ENCODE measurements around the gene RGS19. TPM values are rescaled to one million over a fixed set of nuclear protein-coding genes. Genes with fewer than 3 reads are reported as not detected.

RGS19 gene
- total RNA-seq, 1 experiment from 2014 or later = 17.2 TPM

GRCh38 chr20:64102647-64103354, 23.5 kb upstream of the RGS19 start:
- H3K36me3 Mint-ChIP-seq (ENCODE audit: insufficient read depth, unreplicated experiment) = peaks cover 5% of the 10 kb centered on the region
- intact Hi-C loops (cut with micrococcal nuclease; ENCODE audit: unreplicated experiment) = loop anchor here (2.0 kb wide), 1 partner anchor 62 kb away; the partner anchor contains the start of gene MYT1

GRCh38 chr20:64101731-64102621, 22.7 kb upstream of the RGS19 start:
- peak; percentile 80 for DNase-seq
- H3K4me3 Mint-ChIP-seq (ENCODE audit: low read depth, unreplicated experiment) = peak overlapping the region; percentile 15

More at GRCh38 chr20:64102647-64103354, 23.5 kb upstream of the RGS19 start:
- no peaks in the 10 kb centered on the region for H3K9me3 Mint-ChIP-seq (ENCODE audit: low read depth, unreplicated experiment)
- no peaks in the 10 kb centered on the region for H3K4me1 Mint-ChIP-seq (ENCODE audit: low read depth, unreplicated experiment)
- H3K27ac Mint-ChIP-seq (ENCODE audit: unreplicated experiment) = no peak overlapping the region
- H3K4me3 Mint-ChIP-seq (ENCODE audit: low read depth, unreplicated experiment) = peak overlapping the region; percentile 15
- CTCF ChIA-PET = interaction anchor here (0.6 to 0.7 kb wide), 7 partner anchors 14 to 476 kb away, joined by 3 to 4 read pairs (median 4); no protein-coding TSS in a partner anchor
- no peak for DNase-seq
- TF ChIP-seq CTCF (IDR thresholded peaks at IDR 0.05; ENCODE audit: unreplicated experiment) = no peak
- no TSS peak for BruUV-seq (replicated peaks)
- peaks cover 99% of the 10 kb centered on the region for H3K27me3 Mint-ChIP-seq (ENCODE audit: unreplicated experiment)

GRCh38 chr20:64100946-64101688, 21.8 kb upstream of the RGS19 start:
- H3K27ac Mint-ChIP-seq (ENCODE audit: unreplicated experiment) = no peak overlapping the region
- CTCF ChIA-PET = interaction anchor here (1.0 kb wide), 1 partner anchor 9 kb away, joined by 3 read pairs; no protein-coding TSS in a partner anchor
- DNase-seq = no peak
- intact Hi-C loops (cut with micrococcal nuclease; ENCODE audit: unreplicated experiment) = no loop called here
- peaks cover 5% of the 10 kb centered on the region for H3K36me3 Mint-ChIP-seq (ENCODE audit: insufficient read depth, unreplicated experiment)
- H3K4me1 Mint-ChIP-seq (ENCODE audit: low read depth, unreplicated experiment) = no peaks in the 10 kb centered on the region
- no peak overlapping the region for H3K4me3 Mint-ChIP-seq (ENCODE audit: low read depth, unreplicated experiment)
- TF ChIP-seq CTCF (IDR thresholded peaks at IDR 0.05; ENCODE audit: unreplicated experiment) = no peak
- no TSS peak for BruUV-seq (replicated peaks)
- peaks cover 5% of the 10 kb centered on the region for H3K9me3 Mint-ChIP-seq (ENCODE audit: low read depth, unreplicated experiment)
- H3K27me3 Mint-ChIP-seq (ENCODE audit: unreplicated experiment) = peaks cover 99% of the 10 kb centered on the region

More at GRCh38 chr20:64101731-64102621, 22.7 kb upstream of the RGS19 start:
- no peaks in the 10 kb centered on the region for H3K4me1 Mint-ChIP-seq (ENCODE audit: low read depth, unreplicated experiment)
- BruUV-seq (replicated peaks) = no TSS peak
- H3K27ac Mint-ChIP-seq (ENCODE audit: unreplicated experiment) = no peak overlapping the region
- peaks cover under 1% of the 10 kb centered on the region for H3K9me3 Mint-ChIP-seq (ENCODE audit: low read depth, unreplicated experiment)
- peaks cover 5% of the 10 kb centered on the region for H3K36me3 Mint-ChIP-seq (ENCODE audit: insufficient read depth, unreplicated experiment)
- TF ChIP-seq CTCF (IDR thresholded peaks at IDR 0.05; ENCODE audit: unreplicated experiment) = peak; percentile 95
- H3K27me3 Mint-ChIP-seq (ENCODE audit: unreplicated experiment) = peaks cover 99% of the 10 kb centered on the region
- CTCF ChIA-PET = interaction anchor here (0.6 to 1.0 kb wide), 8 partner anchors 10 to 475 kb away, joined by 3 to 4 read pairs (median 4); no protein-coding TSS in a partner anchor
- intact Hi-C loops (cut with micrococcal nuclease; ENCODE audit: unreplicated experiment) = loop anchor here (2.0 kb wide), 1 partner anchor 63 kb away; the partner anchor contains the start of gene MYT1

GRCh38 chr20:64100566-64100888, 21.2 kb upstream of the RGS19 start:
- CTCF ChIA-PET = no interaction called here

More at GRCh38 chr20:64100566-64100888, 21.2 kb upstream of the RGS19 start:
- Mint-ChIP-seq H3K27me3 (ENCODE audit: unreplicated experiment) (peaks cover 99% of the 10 kb centered on the region), H3K4me1 (ENCODE audit: low read depth, unreplicated experiment) (no peaks in the 10 kb centered on the region), H3K36me3 (ENCODE audit: insufficient read depth, unreplicated experiment) (no peaks in the 10 kb centered on the region), H3K9me3 (ENCODE audit: low read depth, unreplicated experiment) (peaks cover 5% of the 10 kb centered on the region), H3K4me3 (ENCODE audit: low read depth, unreplicated experiment) (no peak overlapping the region), H3K27ac (ENCODE audit: unreplicated experiment) (no peak overlapping the region)
- DNase-seq = no peak
- no peak for TF ChIP-seq CTCF (IDR thresholded peaks at IDR 0.05; ENCODE audit: unreplicated experiment)
- intact Hi-C loops (cut with micrococcal nuclease; ENCODE audit: unreplicated experiment) = no loop called here
- BruUV-seq (replicated peaks) = no TSS peak
